ENCODE measurements around the gene RSKR.
"Not testable (repeated sequence)": the region's sequence is repeated elsewhere in the genome, so short reads cannot be mapped to it uniquely, and the experiment has no call there.

GRCh38 chr17:28659497-28659881, 45.5 kb upstream of the RSKR start:
- TF ChIP-seq CTCF, POLR2AphosphoS5, POLR2A, EP300 (IDR thresholded peaks at IDR 0.05): not testable (repeated sequence)
